K562 (cell line): ENCODE measurements around the gene DBP. TPM values are rescaled to one million over a fixed set of nuclear protein-coding genes. Genes with fewer than 3 reads are reported as not detected.

Experiments used
- ARID1B ChIP-seq: fragments of 450-650 bp; IDR thresholded peaks from 2 replicates; pipeline ENCODE4 v1.6.1; 2016; ENCODE audit warnings: antibody characterized with exemption, mild to moderate bottlenecking, inconsistent platforms
- ARID2 ChIP-seq: fragments of 450-650 bp; IDR thresholded peaks from 2 replicates; pipeline ENCODE4 v1.6.1; 2017; ENCODE audit warnings: antibody characterized with exemption, mild to moderate bottlenecking
- ATF4 ChIP-seq: fragments of 450-650 bp; formaldehyde crosslinking; IDR thresholded peaks from 2 replicates; pipeline ENCODE4 v1.4.0; 2022; ENCODE audit warnings: mild to moderate bottlenecking, moderate library complexity
- ATF7 ChIP-seq: fragments of 450-650 bp; IDR thresholded peaks from 2 replicates; pipeline ENCODE4 v1.7.1; 2014; ENCODE audit warnings: mild to moderate bottlenecking, moderate library complexity
- CBX3 ChIP-seq, 2 experiments: IDR thresholded peaks; 1 replicate in 1 of 2; 2 replicates in 1 of 2; pipeline ENCODE4 v1.6.1; 2012; ENCODE audit warnings: inconsistent platforms in 2 of 2, low read length in 2 of 2, borderline replicate concordance in 1 of 2, control low read depth in 1 of 2
- CTCF ChIP-seq, 3 experiments: IDR thresholded peaks in 2 of 3; conservative IDR thresholded peaks in 1 of 3; 2 replicates each; pipeline ENCODE4 v1.5.1; 2011 to 2012; ENCODE audit warnings: low read length in 3 of 3, mild to moderate bottlenecking in 3 of 3, control low read depth in 2 of 3, improper control_type of control experiment in 1 of 3, inconsistent platforms in 1 of 3, low read depth in 1 of 3, mixed read lengths in 1 of 3, moderate library complexity in 1 of 3; ENCODE audit not compliant: insufficient read depth in 2 of 3
- DEAF1 ChIP-seq: fragments of 450-650 bp; formaldehyde crosslinking; IDR thresholded peaks from 2 replicates; pipeline ENCODE4 v1.4.0; 2020; ENCODE audit warnings: mild to moderate bottlenecking, moderate library complexity
- GMEB1 ChIP-seq: fragments of 250-450 bp; sonication (Bioruptor Pico); IDR thresholded peaks from 2 replicates; pipeline ENCODE4 v1.4.0; 2020; ENCODE audit warnings: mild to moderate bottlenecking
- HBP1 ChIP-seq: fragments of 450-650 bp; formaldehyde crosslinking; IDR thresholded peaks from 2 replicates; pipeline ENCODE4 v1.4.0; 2022; ENCODE audit warnings: missing genetic modification characterization
- NR3C1 ChIP-seq: sonication (generic); formaldehyde crosslinking; IDR thresholded peaks from 2 replicates; pipeline ENCODE4 v1.8.1; 2022; ENCODE audit warnings: missing genetic modification reagents
- SAFB ChIP-seq: fragments of 200-400 bp; formaldehyde crosslinking; IDR thresholded peaks from 2 replicates; pipeline ENCODE4 v1.6.1; 2017; ENCODE audit warnings: low read depth, low read length, borderline replicate concordance
- SETDB1 ChIP-seq: IDR thresholded peaks from one replicate; pipeline ENCODE4 v1.6.1; 2012; ENCODE audit warnings: low read length, control low read depth, inconsistent platforms
- THRA ChIP-seq: fragments of 450-650 bp; IDR thresholded peaks from 2 replicates; pipeline ENCODE4 v1.6.1; 2017; ENCODE audit warnings: mild to moderate bottlenecking, moderate library complexity
- XRCC5 ChIP-seq: fragments of 200-400 bp; formaldehyde crosslinking; IDR thresholded peaks from 2 replicates; pipeline ENCODE4 v1.6.1; 2017; ENCODE audit warnings: low read depth, mild to moderate bottlenecking, low read length
- ZBTB17 ChIP-seq: fragments of 450-650 bp; formaldehyde crosslinking; IDR thresholded peaks from 2 replicates; pipeline ENCODE4 v1.4.0; 2020; ENCODE audit warnings: mild to moderate bottlenecking
- ZFP1 ChIP-seq: fragments of 450-650 bp; formaldehyde crosslinking; IDR thresholded peaks from 2 replicates; pipeline ENCODE4 v1.4.0; 2020; ENCODE audit warnings: mild to moderate bottlenecking, mixed read lengths
- ZFP30 ChIP-seq: fragments of 250-450 bp; sonication (Bioruptor Pico); IDR thresholded peaks from 2 replicates; pipeline ENCODE4 v1.8.0; 2022; ENCODE audit warnings: moderate library complexity, mild to moderate bottlenecking, inconsistent platforms, borderline replicate concordance
- ZNF253 ChIP-seq: fragments of 250-450 bp; sonication (Bioruptor Pico); conservative IDR thresholded peaks from 2 replicates; pipeline ENCODE4 v1.6.1; 2021; ENCODE audit warnings: mild to moderate bottlenecking
- ZNF785 ChIP-seq: fragments of 250-450 bp; sonication (Bioruptor Pico); IDR thresholded peaks from 2 replicates; pipeline ENCODE4 v1.4.0; 2020; ENCODE audit warnings: mild to moderate bottlenecking
- polyA plus RNA-seq, 8 experiments: library from polyadenylated mRNA; depleted of rRNA in 4 of 8; stranded (reverse) in 5 of 8; unstranded in 3 of 8; fragments of >200 nt; fragmentation: Nextera tagmentation in 2 of 8; fragmentation: Illumina TruSeq in 1 of 8; extraction: Ambion mirVana in 2 of 8; extraction: Trizol in 1 of 8; gene quantifications; 2 replicates each; pipeline versions ENCODE4 v1.2.1 to v1.2.3, GENCODE V29; 2011 to 2014; ENCODE audit warnings: inconsistent platforms in 1 of 8, missing spikeins in 1 of 8
- total RNA-seq, 7 experiments: library from RNA; depleted of rRNA in 6 of 7; stranded (reverse); fragments of >200 nt in 6 of 7; fragmentation: Illumina TruSeq in 2 of 7; extraction: Trizol in 2 of 7; gene quantifications; 2 replicates each; pipeline versions ENCODE4 v1.2.1 to v1.2.3, GENCODE V29; 2011 to 2021; ENCODE audit warnings: low replicate concordance in 1 of 7

The DBP gene
- total and polyA plus RNA-seq, 9 of the 15 experiments (the other 6 are each of a cell fraction or from before 2014, with no cell fraction given), result 0.25 to 5.5 (median 1.8) TPM

GRCh38 chr19:48637948-48638830 is 1.0 kb upstream of the DBP start (continued):
- TF ChIP-seq CTCF (IDR thresholded peaks at IDR 0.05 in 2 of 3, conservative IDR thresholded peaks at IDR 0.05 in 1 of 3; ENCODE audit: insufficient read depth in 2 of 3, low read depth in 1 of 3, low read length in 3 of 3) (peak; percentile 1 to 9 (median 7); a peak in 2 of 6 replicates), ZFP1 (CRISPR knock-in tag) (no peak), SAFB (no peak), ATF4 (CRISPR knock-in tag) (no peak), SETDB1 (no peak), ZFP30 (CRISPR knock-in tag) (no peak), ARID2 (no peak), HBP1 (CRISPR knock-in tag) (no peak), THRA (no peak), GMEB1 (CRISPR knock-in tag) (no peak), ARID1B (peak; percentile 64), ATF7 (peak; percentile 99), ZNF785 (CRISPR knock-in tag) (no peak), DEAF1 (CRISPR knock-in tag) (no peak), NR3C1 (CRISPR knock-in tag) (no peak), ZNF253 (CRISPR knock-in tag) (no peak), CBX3 (IDR thresholded peaks at IDR 0.05; ENCODE audit: borderline replicate concordance in 1 of 2, low read length in 2 of 2) (no peak; a peak in 1 of 3 replicates), ZBTB17 (CRISPR knock-in tag) (no peak), XRCC5 (no peak)
